GM23248 (cell line): Measurements from ENCODE around the gene NCK2.

Experiments
- EZH2 ChIP-seq: fragments of 200-600 bp; sonication (generic); IDR thresholded peaks from 2 replicates; pipeline ENCODE4 v1.6.1; 2018; ENCODE audit warnings: antibody characterized with exemption, mild to moderate bottlenecking; ENCODE audit not compliant: insufficient read depth, poor library complexity, severe bottlenecking
- EZH2phosphoT487 ChIP-seq: fragments of 200-600 bp; sonication (generic); IDR thresholded peaks from 2 replicates; pipeline ENCODE4 v1.6.1; 2018; ENCODE audit warnings: antibody characterized with exemption, moderate library complexity, mild to moderate bottlenecking, low read depth; ENCODE audit not compliant: insufficient read depth

DNA sequence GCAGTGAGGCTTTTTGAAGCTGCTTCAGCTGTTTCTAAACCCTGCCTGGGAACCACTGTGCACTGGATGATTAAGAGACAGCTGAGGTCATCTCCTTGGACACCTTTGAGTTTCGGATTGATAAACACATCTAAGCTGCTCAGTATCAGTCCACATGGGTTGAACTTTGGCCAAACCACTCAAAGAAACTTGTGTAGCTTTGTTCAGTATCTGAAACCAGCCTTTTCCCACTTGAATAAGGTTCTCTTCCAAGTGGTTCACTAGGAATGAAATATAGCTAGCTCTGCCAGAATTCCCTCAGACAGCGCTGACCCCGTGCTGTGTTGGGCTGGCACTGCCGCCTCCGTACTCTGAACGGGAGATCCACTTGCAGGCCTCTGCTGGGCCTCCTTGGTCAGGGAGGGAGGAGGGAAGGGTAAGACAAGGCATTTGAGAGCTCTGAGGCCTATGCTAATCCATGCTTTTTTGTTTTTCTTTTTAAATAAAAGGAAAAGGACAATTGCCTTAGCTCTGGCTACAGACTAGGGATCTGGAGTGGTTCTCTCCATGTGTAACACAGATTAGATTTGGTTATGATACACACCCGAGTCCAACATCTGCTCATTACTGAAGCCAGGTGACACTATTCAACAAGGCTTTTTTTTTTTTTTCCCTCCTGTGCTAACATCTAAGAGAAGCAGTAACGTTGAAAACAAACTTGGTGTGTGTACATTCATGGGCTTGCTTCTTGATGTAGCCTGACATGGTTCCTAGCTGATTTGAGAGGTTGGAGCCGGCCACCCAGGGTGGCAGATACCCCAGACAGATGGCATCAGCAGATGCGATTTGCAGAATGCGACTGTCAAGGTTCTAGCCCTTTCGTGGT, 67.7 kb downstream of the NCK2 start:
- no peak for TF ChIP-seq EZH2
- no peak for TF ChIP-seq EZH2phosphoT487
